Sigmoid colon (tissue), 7 donors: ENCODE data around the gene HHAT. TPM values are rescaled to one million over a fixed set of nuclear protein-coding genes. Genes with fewer than 3 reads are reported as not detected.

Experiments used
- DNase-seq: peaks from one replicate; pipeline ENCODE4 v3.0.0-alpha.2; 2019
- H3K27ac ChIP-seq, 4 donors: fragments of 200-600 bp; sonication (generic); one replicate each; pipeline ENCODE4 v1.5.1; 2016 to 2019; ENCODE audit warnings: mild to moderate bottlenecking in 1 of 4
- H3K27me3 ChIP-seq, 3 donors: fragments of 200-600 bp; sonication (generic); one replicate each; pipeline ENCODE4 v1.5.1; 2019; ENCODE audit warnings: mild to moderate bottlenecking in 1 of 3
- H3K36me3 ChIP-seq, 4 donors: fragments of 200-600 bp; sonication (generic); one replicate each; pipeline ENCODE4 v1.5.1; 2016 to 2019
- H3K4me1 ChIP-seq, 4 donors: fragments of 200-600 bp; sonication (generic); one replicate each; pipeline ENCODE4 v1.5.1; 2017 to 2019
- H3K4me3 ChIP-seq, 4 donors: fragments of 200-600 bp; sonication (generic); one replicate each; pipeline ENCODE4 v1.5.1; 2017 to 2019; ENCODE audit warnings: mild to moderate bottlenecking in 2 of 4, moderate library complexity in 1 of 4
- H3K9me3 ChIP-seq, 4 donors: fragments of 200-600 bp in 3 of 4; sonication (generic) in 3 of 4; one replicate each; pipeline versions ENCODE4 v1.5.1 to v1.6.1; 2013 to 2019
- CTCF ChIP-seq, 4 experiments: fragments of 450-650 bp in 3 of 4; fragments of 200-600 bp in 1 of 4; IDR thresholded peaks; one replicate each; pipeline ENCODE4 v1.5.1; 2016 to 2019; ENCODE audit warnings: antibody characterized with exemption in 4 of 4, mild to moderate bottlenecking in 3 of 4, moderate library complexity in 2 of 4
- EP300 ChIP-seq, 4 donors: sonication (generic); formaldehyde crosslinking; IDR thresholded peaks; one replicate each; pipeline ENCODE4 v1.6.1; 2017; ENCODE audit warnings: antibody characterized with exemption in 4 of 4
- POLR2A ChIP-seq, 2 donors: fragments of 450-650 bp; IDR thresholded peaks; one replicate each; pipeline ENCODE4 v1.6.1; 2016; ENCODE audit warnings: antibody characterized with exemption in 2 of 2, mild to moderate bottlenecking in 2 of 2, moderate library complexity in 2 of 2
- POLR2AphosphoS5 ChIP-seq, 4 donors: sonication (generic); formaldehyde crosslinking; IDR thresholded peaks; one replicate each; pipeline ENCODE4 v1.6.1; 2017; ENCODE audit warnings: antibody characterized with exemption in 4 of 4
- WGBS, 2 donors: extraction: QIAGEN DNeasy Blood & Tissue Kit; methylation state at CpG; one replicate each; pipeline ENCODE4 v1.1.7; 2013; 5-methylcytosine and 5-hydroxymethylcytosine counted together
- intact Hi-C: fragments of 100-400 bp; cut with DNase I; formaldehyde crosslinking; loops from one replicate; pipeline ENCODE4 v1.15.1; 2023
- polyA plus RNA-seq, 3 donors: library from polyadenylated mRNA; stranded (reverse); fragments of 200-250 nt; gene quantifications; one replicate each; pipeline ENCODE4 v1.2.3, GENCODE V29; 2013
- total RNA-seq, 4 donors: library from RNA; depleted of rRNA; stranded (reverse); fragments of >200 nt; gene quantifications; one replicate each; pipeline ENCODE4 v1.1.0, GENCODE V29; 2016
- donor health status: healthy with polysubstance abuse.
- donor health status: Bipolar disorder and iron deficiency.
- donor health status: healthy.

The HHAT gene
- total and polyA plus RNA-seq, 7 donors, result 0.46 to 6.4 (median 2.1) TPM

GRCh38 chr1:210705086-210705485 is 376.4 kb downstream of the HHAT start:
- TF ChIP-seq POLR2AphosphoS5 (IDR thresholded peaks at IDR 0.05) (no peak), EP300 (IDR thresholded peaks at IDR 0.05) (no peak), CTCF (IDR thresholded peaks at IDR 0.05) (no peak), POLR2A (IDR thresholded peaks at IDR 0.05) (no peak)
- intact Hi-C loops, result no loop called here
- H3K27ac ChIP-seq, result no peak overlapping the region
- no peak overlapping the region for H3K4me3 ChIP-seq
- DNase-seq, result no peak
- no peaks in the 10 kb centered on the region for H3K27me3 ChIP-seq
- H3K9me3 ChIP-seq, result no peaks in the 10 kb centered on the region
- peaks cover 0 to 6% (median 3%) of the 10 kb centered on the region in 4 donors for H3K4me1 ChIP-seq
- WGBS, 2 donors, result 92 to 95% methylated on average over 3 of the region's 3 CpGs
- no peaks in the 10 kb centered on the region for H3K36me3 ChIP-seq

GRCh38 chr1:210706246-210706645 is 377.5 kb downstream of the HHAT start:
- H3K27ac ChIP-seq, result no peak overlapping the region
- no peak for DNase-seq
- no peaks in the 10 kb centered on the region for H3K4me1 ChIP-seq
- no peak overlapping the region for H3K4me3 ChIP-seq
- no peaks in the 10 kb centered on the region for H3K36me3 ChIP-seq
- TF ChIP-seq POLR2A (IDR thresholded peaks at IDR 0.05), result no peak
- no peak for TF ChIP-seq CTCF (IDR thresholded peaks at IDR 0.05)
- TF ChIP-seq POLR2AphosphoS5 (IDR thresholded peaks at IDR 0.05), result no peak
- TF ChIP-seq EP300 (IDR thresholded peaks at IDR 0.05), result no peak
- no peaks in the 10 kb centered on the region for H3K27me3 ChIP-seq
- H3K9me3 ChIP-seq, result no peaks in the 10 kb centered on the region
- 50 to 74% methylated on average over 3 of the region's 3 CpGs for WGBS, 2 donors
- intact Hi-C loops, result no loop called here

GRCh38 chr1:210707300-210708240 is 378.9 kb downstream of the HHAT start:
- no peaks in the 10 kb centered on the region for H3K27me3 ChIP-seq
- intact Hi-C loops, result no loop called here
- H3K27ac ChIP-seq, result no peak overlapping the region
- H3K9me3 ChIP-seq, result no peaks in the 10 kb centered on the region
- 11 to 54% methylated on average over 7 of the region's 7 CpGs for WGBS, 2 donors
- DNase-seq, result no peak
- no peaks in the 10 kb centered on the region for H3K36me3 ChIP-seq
- no peaks in the 10 kb centered on the region for H3K4me1 ChIP-seq
- TF ChIP-seq POLR2A (IDR thresholded peaks at IDR 0.05), result no peak
- no peak overlapping the region for H3K4me3 ChIP-seq

GRCh38 chr1:210709701-210710100 is 381.0 kb downstream of the HHAT start:
- H3K36me3 ChIP-seq, result no peaks in the 10 kb centered on the region
- 88 to 89% methylated on average over 2 of the region's 2 CpGs for WGBS, 2 donors
- H3K4me1 ChIP-seq, result no peaks in the 10 kb centered on the region
- intact Hi-C loops, result no loop called here
- TF ChIP-seq POLR2A (IDR thresholded peaks at IDR 0.05), result no peak
- H3K27ac ChIP-seq, result no peak overlapping the region
- DNase-seq, result no peak
- no peak overlapping the region for H3K4me3 ChIP-seq
- no peaks in the 10 kb centered on the region for H3K9me3 ChIP-seq
- no peaks in the 10 kb centered on the region for H3K27me3 ChIP-seq

- DNase-seq, result no peak
- intact Hi-C loops, result no loop called here
- WGBS, 2 donors, result 82 to 83% methylated on average over 7 of the region's 7 CpGs
Measured at GRCh38 chr1:210711825-210712612, 383.3 kb downstream of the HHAT start.

More at GRCh38 chr1:210711825-210712612, 383.3 kb downstream of the HHAT start:
- Histone ChIP-seq H3K27ac (no peak overlapping the region), H3K4me1 (no peaks in the 10 kb centered on the region), H3K27me3 (no peaks in the 10 kb centered on the region), H3K36me3 (no peaks in the 10 kb centered on the region), H3K4me3 (no peak overlapping the region), H3K9me3 (no peaks in the 10 kb centered on the region)
- no peak for TF ChIP-seq POLR2A (IDR thresholded peaks at IDR 0.05)
- TF ChIP-seq POLR2AphosphoS5 (IDR thresholded peaks at IDR 0.05), result no peak
- TF ChIP-seq CTCF (IDR thresholded peaks at IDR 0.05), result no peak
- no peak for TF ChIP-seq EP300 (IDR thresholded peaks at IDR 0.05)
